H7 (cell line): ENCODE results near the gene SORCS2. TPM values are rescaled to one million over a fixed set of nuclear protein-coding genes. Genes with fewer than 3 reads are reported as not detected.

Source experiments
- DNase-seq: peaks from one replicate; pipeline ENCODE4 v3.0.0; 2012
- H3K27me3 ChIP-seq: 2 replicates; pipeline ENCODE4 v1.6.0; 2011; ENCODE audit warnings: mild to moderate bottlenecking, low read length; ENCODE audit not compliant: control insufficient read depth, insufficient read depth
- H3K36me3 ChIP-seq: replicated peaks from 2 replicates; pipeline ENCODE4 v1.5.1; 2011; ENCODE audit warnings: low read length; ENCODE audit not compliant: control insufficient read depth, insufficient read depth
- H3K4me3 ChIP-seq: 2 replicates; pipeline ENCODE4 v1.5.1; 2011; ENCODE audit warnings: low read depth, mild to moderate bottlenecking, control low read depth, low read length, moderate library complexity; ENCODE audit not compliant: insufficient read depth
- total RNA-seq: library from RNA; depleted of rRNA; stranded (reverse); fragments of >200 nt; shearing (Covaris generic); gene quantifications from 2 replicates; pipeline ENCODE4 v1.2.3, GENCODE V29; 2014

The SORCS2 gene
- total RNA-seq, 1 experiment from 2014 or later, result 2.0 TPM

DNA sequence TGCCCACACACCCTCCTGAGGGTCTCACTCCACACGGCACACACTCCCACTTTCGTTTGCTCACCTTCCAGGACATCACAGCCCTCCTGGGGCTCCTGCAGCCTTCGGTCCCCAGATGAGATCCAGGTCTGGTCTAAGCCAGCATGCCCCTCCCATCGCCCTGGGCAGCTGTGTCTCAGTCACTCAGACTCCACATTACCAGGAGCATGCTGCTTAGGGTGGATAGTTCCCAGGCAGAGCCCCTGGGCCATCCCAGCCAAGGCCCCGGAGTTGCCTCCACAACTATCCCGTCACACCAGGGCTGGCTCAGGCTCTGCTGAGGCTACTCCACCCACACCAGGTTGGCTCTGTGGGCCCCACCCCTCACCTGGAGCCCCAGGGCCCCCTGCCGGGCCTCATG is 292.8 kb downstream of the SORCS2 start:
- Histone ChIP-seq H3K4me3 (no peak overlapping the region), H3K36me3 (no peaks in the 10 kb centered on the region), H3K27me3 (no peaks in the 10 kb centered on the region)
- DNase-seq, result no peak

DNA sequence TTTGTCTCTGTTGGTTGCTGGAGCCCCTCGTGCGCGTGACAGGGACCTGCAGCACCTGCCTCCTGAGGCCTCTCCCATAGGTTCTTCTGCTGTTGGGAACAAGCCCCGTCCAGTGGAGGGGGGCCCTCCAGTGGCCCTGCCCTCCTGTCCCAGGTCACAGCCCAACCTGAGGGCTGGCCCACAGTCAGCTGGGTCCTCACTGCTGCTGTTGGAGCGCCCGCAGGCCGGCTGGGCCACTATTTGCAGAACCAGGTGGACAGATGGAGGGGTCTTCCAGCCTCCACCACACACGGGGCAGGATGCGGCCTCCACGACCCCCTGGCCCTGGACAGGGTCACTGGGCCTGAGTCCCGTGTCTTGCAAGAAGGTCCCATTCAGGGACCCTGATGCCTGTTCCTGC is 293.8 kb downstream of the SORCS2 start:
- H3K36me3 ChIP-seq, result no peaks in the 10 kb centered on the region
- H3K27me3 ChIP-seq, result no peaks in the 10 kb centered on the region
- DNase-seq, result no peak
- no peak overlapping the region for H3K4me3 ChIP-seq

- H3K4me3 ChIP-seq, result no peak overlapping the region
- H3K27me3 ChIP-seq, result no peaks in the 10 kb centered on the region
- peak; percentile 68 for DNase-seq
- H3K36me3 ChIP-seq, result no peaks in the 10 kb centered on the region
Measured at GRCh38 chr4:7487502-7487901, 295.2 kb downstream of the SORCS2 start.

- DNase-seq, result peak; percentile 74
- H3K36me3 ChIP-seq, result no peaks in the 10 kb centered on the region
- no peak overlapping the region for H3K4me3 ChIP-seq
- H3K27me3 ChIP-seq, result no peaks in the 10 kb centered on the region
Measured at GRCh38 chr4:7487998-7488671, 295.8 kb downstream of the SORCS2 start.

DNA sequence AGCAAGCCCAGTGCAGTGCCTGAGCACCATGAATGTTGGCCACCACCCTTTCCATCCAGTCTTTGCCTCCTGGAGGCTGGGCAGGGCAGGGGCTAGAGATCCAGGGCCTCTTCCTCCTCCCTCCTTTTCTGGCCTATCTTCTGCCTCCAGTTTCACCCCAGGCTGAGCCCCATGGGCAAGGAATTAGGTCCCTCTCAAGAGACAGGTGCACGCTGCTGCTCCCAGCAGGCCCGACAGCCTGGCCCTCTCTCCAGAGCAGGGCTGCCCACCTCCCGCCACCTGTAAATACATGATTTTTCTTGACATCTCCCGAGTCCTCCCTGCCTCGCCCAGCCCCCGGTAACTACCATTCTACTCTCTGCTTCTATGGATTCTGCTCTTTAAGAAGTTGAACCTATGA is 299.6 kb downstream of the SORCS2 start:
- H3K36me3 ChIP-seq, result no peaks in the 10 kb centered on the region
- no peak for DNase-seq
- H3K4me3 ChIP-seq, result no peak overlapping the region
- H3K27me3 ChIP-seq, result no peaks in the 10 kb centered on the region

- Histone ChIP-seq H3K36me3 (no peaks in the 10 kb centered on the region), H3K27me3 (no peaks in the 10 kb centered on the region), H3K4me3 (no peak overlapping the region)
- DNase-seq, result no peak
Measured at GRCh38 chr4:7498446-7499200, 306.3 kb downstream of the SORCS2 start.

GRCh38 chr4:7499661-7500060 is 307.3 kb downstream of the SORCS2 start:
- no peak for DNase-seq
- H3K4me3 ChIP-seq, result no peak overlapping the region
- no peaks in the 10 kb centered on the region for H3K27me3 ChIP-seq
- H3K36me3 ChIP-seq, result no peaks in the 10 kb centered on the region

DNA sequence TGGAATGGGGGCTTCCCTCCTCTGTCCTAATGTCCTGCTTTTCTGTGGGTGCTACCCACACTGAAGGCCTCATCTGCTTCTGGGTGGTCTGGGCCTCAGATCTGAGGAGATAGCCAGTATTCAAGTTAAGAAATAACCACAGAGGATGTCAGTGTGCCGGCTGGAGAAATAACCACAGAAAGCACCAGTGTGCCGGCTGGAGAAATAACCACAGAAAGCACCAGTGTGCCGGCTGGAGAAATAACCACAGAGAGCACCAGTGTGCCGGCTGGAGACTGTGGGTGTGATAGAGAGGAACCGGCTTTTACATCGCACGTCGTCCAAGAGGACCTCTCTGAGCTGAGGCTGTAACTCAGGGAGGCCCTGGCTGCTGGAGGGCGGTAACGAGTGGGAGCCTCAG is 308.1 kb downstream of the SORCS2 start:
- H3K4me3 ChIP-seq, result no peak overlapping the region
- no peaks in the 10 kb centered on the region for H3K36me3 ChIP-seq
- H3K27me3 ChIP-seq, result no peaks in the 10 kb centered on the region
- DNase-seq, result no peak

- no peaks in the 10 kb centered on the region for H3K27me3 ChIP-seq
- no peak overlapping the region for H3K4me3 ChIP-seq
- no peaks in the 10 kb centered on the region for H3K36me3 ChIP-seq
- DNase-seq, result no peak
Measured at GRCh38 chr4:7501314-7501713, 309.0 kb downstream of the SORCS2 start.

GRCh38 chr4:7501873-7502272 is 309.5 kb downstream of the SORCS2 start:
- H3K4me3 ChIP-seq, result no peak overlapping the region
- no peaks in the 10 kb centered on the region for H3K27me3 ChIP-seq
- DNase-seq, result no peak
- no peaks in the 10 kb centered on the region for H3K36me3 ChIP-seq

DNA sequence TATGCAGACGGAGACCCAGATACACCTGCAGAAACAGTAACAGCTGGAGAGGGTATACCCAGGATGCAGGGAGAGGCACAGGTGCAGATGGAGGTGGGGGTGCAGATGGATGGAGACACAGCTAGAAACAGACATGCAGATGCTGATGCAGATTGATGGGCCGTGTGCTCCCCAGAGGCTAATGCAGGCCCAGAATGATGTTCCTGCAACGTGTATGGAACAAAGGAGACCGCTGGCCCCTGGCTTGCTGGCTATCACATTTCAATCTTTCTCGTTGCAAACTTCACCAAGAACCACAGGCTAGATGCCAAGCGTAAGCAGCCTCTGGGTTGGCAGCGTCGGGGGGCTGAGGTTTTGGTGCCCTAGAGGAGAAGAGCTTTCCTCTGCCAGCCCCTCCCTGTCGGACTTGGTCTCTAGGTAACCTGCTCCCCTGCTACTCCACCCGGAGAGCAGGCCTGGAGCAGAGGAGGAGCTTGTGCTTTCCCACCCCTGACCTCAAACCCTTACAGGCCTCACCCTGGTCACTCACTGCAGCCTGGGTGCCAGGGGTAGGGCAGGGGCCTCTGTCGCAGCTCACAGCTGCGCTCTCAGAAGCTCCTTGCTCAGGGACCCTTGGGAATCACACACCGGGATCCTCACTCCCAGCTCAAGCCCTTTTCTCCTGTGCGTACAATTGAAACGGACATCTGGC is 311.4 kb downstream of the SORCS2 start:
- no peaks in the 10 kb centered on the region for H3K36me3 ChIP-seq
- H3K4me3 ChIP-seq, result no peak overlapping the region
- DNase-seq, result no peak

DNA sequence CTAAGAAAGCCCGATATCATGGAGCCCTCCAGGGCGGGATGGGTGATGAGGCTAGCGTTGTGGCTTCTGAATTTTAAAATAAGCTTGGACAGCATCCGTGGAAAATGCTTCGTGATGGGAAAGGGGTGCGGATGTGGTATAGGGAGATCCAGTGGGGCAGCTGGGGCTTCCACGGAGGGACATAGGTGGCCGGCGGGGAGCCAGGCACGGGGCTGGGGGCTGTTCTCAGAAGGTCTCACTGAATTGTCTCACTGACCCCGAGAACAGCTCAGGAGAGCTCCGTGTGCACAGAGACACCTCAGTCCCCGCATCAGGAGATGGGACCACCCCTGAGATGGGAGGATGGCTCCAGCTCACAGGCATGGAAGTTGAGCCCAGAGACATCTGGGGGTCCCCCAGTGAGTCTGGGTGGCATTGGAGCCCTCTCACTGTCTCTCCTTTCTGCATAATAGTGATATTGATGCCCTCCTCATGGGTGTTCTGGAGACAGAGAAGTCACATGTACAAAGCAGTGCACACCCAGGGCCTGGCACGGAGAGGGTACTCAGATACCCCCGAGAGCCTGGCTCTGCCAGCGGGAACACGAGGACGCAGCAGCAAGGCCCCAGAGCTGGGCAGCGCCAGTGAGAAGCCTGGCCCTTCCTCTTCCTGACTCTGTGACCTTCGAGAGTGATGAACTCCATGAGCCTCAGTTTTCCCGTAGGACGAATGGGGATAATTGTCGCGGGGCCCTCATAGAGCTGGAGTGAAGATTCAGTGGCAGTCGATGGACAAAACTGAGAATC is 313.0 kb downstream of the SORCS2 start:
- Histone ChIP-seq H3K27me3 (no peaks in the 10 kb centered on the region), H3K36me3 (no peaks in the 10 kb centered on the region), H3K4me3 (no peak overlapping the region)
- no peak for DNase-seq

More for the DNA sequence above, 311.4 kb downstream of the SORCS2 start:
- H3K27me3 ChIP-seq, result no peaks in the 10 kb centered on the region

- H3K36me3 ChIP-seq, result no peaks in the 10 kb centered on the region
- H3K27me3 ChIP-seq, result no peaks in the 10 kb centered on the region
- no peak for DNase-seq
- no peak overlapping the region for H3K4me3 ChIP-seq
Measured at GRCh38 chr4:7506119-7506518, 313.8 kb downstream of the SORCS2 start.

GRCh38 chr4:7506572-7506971 is 314.2 kb downstream of the SORCS2 start:
- Histone ChIP-seq H3K36me3 (no peaks in the 10 kb centered on the region), H3K27me3 (no peaks in the 10 kb centered on the region), H3K4me3 (no peak overlapping the region)
- DNase-seq, result no peak
